Epidermal melanocyte (primary cell): ENCODE data around the gene BMP7.

ENCODE experiments used
- DNase-seq: peaks from one replicate; pipeline ENCODE4 v3.0.0; 2011; ENCODE audit warnings: low spot score; ENCODE audit not compliant: insufficient read length

The BMP7 gene

DNA sequence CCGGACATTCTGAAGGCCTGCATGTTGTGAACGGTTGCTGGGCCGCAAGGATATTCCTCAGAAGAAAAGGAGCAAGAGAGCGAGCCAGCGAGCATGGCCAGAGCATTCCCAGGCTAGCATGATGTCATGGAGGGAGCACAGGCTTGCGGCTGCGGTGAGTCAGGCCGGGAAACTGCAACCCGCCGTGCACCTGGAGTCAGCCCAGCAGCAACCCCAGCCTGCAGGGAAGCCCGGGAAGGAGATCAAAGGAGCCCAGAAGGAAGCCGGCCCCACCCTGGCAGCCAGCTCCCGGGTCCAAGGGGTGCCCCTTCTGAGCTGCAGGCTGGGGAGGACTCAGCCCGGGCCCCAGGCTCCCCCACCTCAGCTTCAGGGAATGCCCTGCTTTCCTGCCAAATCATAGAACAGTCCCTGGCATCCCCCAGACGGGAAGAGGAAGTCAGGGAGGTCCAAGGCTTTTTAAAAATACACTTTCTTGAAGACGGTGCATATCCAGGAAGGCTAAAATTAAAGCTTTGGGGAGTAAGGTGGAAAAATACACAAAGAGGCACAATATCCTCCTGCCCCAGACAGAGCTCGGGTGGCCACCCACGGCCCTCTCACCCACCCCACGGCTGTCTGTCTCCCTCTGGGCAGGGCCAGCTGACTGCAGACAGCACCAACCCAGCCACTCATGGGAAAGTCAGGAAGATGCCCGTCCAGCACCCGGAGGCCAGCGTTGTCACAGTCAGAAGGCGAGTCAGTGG, 53.7 kb downstream of the BMP7 start:
- DNase-seq = peak; percentile 63

DNA sequence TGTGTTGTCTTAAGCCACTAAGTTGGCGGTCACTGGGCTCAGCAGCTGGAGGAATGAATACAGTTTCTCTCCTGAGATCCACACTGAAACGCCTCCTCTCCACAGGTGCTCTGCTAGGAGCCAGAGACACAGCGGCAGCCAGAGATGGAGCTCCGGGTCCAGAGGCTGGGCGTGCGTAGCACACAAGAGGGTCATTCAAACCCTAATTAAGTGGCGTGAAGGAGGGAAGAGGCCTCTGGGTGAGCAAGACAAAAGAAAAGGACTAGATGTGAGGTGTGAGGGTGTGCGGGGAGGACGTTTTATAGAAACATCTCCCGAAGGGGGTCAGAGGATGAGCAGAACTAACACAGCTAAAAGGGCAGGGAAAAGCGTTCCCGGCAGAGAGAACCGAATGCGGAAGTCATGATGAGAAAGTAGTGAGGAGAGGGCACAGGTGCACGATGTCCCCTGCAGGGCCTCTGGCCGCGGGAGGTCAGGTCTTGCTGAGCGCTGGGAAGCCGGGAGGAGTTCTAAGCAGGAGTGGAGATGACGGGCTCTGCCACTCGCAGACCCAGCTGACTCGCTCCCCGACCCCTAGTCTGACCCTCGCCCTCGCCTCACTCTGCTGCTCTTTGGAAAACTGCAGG, 54.4 kb downstream of the BMP7 start:
- no peak for DNase-seq

DNA sequence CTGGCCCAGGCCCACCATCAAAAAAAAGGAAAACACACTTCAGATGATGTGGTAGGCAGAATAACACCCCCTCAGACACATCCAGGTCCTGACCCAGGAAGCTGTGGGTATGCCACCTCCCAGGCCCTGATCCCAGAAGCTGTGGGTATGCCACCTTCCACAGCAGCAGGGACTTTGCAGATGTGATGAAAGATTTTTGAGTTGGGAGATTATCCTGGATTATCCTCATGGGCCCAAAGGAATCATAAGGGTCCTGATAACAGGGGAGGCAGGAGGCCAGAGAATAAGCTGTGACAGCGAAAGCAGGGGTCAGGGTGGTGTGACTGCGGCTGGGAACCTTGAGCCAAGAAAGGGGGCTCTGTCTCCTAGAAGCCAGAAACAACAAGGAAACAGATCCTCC, 55.0 kb downstream of the BMP7 start:
- no peak for DNase-seq

GRCh38 chr20:57210911-57211280, 55.5 kb downstream of the BMP7 start:
- DNase-seq = no peak

GRCh38 chr20:57210054-57210910, 56.2 kb downstream of the BMP7 start:
- DNase-seq = no peak

DNA sequence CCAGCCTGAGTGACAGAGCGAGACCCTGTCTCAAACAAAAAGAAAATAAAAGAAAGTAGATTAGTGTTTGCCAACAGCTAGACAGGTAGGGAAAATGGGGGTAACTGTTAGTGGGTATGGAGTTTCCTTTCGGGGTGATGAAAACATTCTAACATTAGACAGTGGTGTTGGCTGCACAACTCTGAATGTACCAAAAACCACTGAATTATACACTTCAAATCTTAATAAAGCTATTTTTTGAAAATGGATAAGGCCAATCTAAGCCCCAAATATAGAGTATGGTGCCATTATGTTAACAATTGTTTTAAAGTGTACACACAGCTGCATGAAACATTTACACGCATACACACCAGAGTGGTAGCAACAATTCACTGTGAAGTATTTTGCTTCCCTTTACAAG, 57.0 kb downstream of the BMP7 start:
- no peak for DNase-seq

GRCh38 chr20:57208198-57208597, 58.2 kb downstream of the BMP7 start:
- DNase-seq = no peak

DNA sequence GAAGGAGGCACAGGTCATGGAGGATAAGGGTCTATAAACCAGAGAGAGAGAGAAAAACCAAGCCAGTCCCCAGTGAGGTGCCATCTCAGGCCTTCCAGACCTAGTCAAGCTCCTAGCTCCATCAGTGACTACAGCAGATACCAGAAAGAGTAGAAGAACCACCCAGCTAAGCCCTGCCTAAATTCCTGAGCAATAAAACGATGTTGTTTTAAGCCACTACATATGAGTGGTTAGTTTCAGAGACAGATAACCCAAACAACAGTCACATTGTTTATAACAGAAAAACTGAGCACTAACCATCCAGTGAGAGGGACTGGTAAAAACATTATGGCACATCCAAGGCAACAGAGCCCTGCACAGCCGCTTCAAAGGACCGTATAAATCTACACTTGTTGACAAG, 59.2 kb downstream of the BMP7 start:
- DNase-seq = no peak

DNA sequence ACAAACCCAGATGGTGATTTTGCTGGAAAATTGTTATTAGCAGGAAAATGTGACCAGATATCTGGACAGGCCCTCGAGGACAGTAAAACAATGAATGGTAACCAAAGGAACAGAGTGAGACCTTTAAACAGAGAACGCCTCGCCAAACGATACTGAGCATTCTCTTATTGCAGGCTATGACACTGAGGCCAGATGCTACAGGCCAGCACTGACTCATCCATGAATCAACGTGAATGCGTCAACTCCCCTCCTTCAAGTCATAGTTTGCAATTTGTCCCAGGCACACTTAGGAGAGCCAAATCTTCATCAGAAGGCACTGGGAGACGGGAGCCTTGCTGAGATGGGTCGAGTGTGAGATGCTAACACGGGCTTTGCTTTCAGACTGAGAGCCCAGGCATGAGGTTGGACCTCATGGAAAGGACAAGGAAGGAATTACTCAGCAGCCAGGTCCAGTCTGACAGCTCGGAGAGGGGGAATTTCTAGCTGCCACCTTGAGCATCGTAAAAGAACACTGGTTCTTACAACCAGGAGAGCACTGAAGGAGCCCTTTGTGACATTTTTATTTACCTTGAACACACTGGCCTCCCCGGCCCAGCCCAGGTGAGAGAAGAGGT, 60.7 kb downstream of the BMP7 start:
- DNase-seq = peak; percentile 44

- DNase-seq = no peak
These were observed 62.5 kb downstream of the BMP7 start for GRCh38 chr20:57203986-57204385.

GRCh38 chr20:57203204-57203603, 63.2 kb downstream of the BMP7 start:
- DNase-seq = no peak

DNA sequence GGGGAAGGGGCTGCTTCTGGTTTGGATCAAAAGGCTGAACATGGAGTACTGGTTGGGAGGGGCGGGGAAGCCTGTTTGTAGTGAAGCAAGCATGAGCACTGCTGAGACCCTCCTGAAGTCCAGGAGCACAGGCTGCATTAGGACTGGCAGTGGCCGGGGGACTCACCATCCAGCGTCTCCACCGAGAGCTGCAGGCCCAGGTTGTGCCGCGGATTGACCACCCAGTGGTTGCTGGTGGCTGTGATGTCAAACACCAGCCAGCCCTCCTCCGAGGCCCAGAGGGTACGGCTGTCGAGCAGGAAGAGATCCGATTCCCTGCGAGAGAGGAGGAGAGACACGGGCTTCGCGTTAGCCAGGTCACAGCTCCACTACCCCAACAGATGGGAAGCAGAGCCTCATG, 64.1 kb downstream of the BMP7 start:
- DNase-seq = no peak

GRCh38 chr20:57200882-57201695, 65.4 kb downstream of the BMP7 start:
- DNase-seq = no peak

GRCh38 chr20:57199656-57200405, 66.6 kb downstream of the BMP7 start:
- DNase-seq = no peak

- no peak for DNase-seq
These were observed 68.0 kb downstream of the BMP7 start for GRCh38 chr20:57198132-57199072.

GRCh38 chr20:57197352-57198131, 68.9 kb downstream of the BMP7 start:
- no peak for DNase-seq

DNA sequence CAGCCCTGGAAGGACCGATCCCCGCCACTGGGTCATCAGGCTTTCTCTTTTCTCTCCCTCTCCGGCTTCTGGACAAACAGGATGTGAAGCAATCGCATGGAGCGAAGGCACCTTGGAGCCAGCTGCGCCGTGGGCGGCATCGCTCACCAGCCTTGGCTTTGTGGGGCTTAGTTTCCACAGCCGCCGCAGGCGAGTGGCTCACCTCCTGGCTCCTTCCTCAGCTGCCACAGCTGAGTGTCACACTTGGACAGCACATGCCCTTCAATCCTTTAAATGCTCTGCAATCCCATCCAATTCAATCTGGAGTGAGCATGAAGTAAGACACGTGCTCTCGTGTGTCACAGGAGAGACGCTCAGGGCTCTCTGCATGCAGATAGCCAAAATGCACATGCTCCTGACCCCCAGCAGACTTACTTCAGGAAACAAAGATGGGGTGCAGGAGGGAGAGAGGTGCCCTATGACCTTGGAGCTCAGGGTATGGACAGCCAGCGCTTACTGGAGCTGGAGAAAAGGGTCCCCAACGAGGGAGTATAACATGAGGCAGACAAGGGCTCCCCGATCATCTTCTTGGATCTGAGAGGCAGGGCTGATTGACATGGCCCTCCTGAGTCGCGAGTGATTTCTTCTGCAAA, 70.9 kb downstream of the BMP7 start:
- DNase-seq = peak; percentile 45

DNA sequence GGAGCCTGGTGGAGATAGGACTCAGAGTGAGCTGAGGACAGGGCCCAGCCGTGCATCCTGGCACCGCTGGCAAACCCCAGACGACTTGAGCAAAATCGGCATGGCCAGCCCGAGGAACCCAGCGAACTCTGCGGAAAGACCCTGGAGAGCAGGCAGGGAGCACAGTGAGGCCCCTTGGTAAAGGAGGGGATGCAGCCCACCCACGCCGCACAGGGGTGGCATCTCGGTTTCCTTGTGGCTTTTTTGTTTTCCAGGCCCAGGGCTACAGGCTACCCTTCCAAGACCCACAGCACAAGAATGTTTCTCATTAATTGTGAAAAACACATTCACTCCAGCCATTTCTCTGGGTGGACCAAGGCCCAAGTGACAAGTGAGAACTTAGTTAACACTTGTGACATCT, 71.4 kb downstream of the BMP7 start:
- no peak for DNase-seq
